ENCODE data around the gene PEBP1. TPM values are rescaled to one million over a fixed set of nuclear protein-coding genes. Genes with fewer than 3 reads are reported as not detected.

PEBP1 gene
- total RNA-seq, 1 experiment from 2014 or later = 320 TPM

GRCh38 chr12:118190266-118190665 is 54.3 kb downstream of the PEBP1 start:
- H2BK20ac ChIP-seq (ENCODE audit: low read depth, low read length, poor library complexity, severe bottlenecking) = no peak overlapping the region

More at GRCh38 chr12:118190266-118190665, 54.3 kb downstream of the PEBP1 start:
- Histone ChIP-seq H2BK5ac (ENCODE audit: insufficient read length, low read length) (no peak overlapping the region), H3K79me1 (ENCODE audit: insufficient read depth, low read depth, low read length, poor library complexity, severe bottlenecking) (no peaks in the 10 kb centered on the region), H3K4me2 (ENCODE audit: insufficient read depth, insufficient read length, low read length) (peak overlapping the region; percentile 44), H4K20me1 (ENCODE audit: control insufficient read depth, insufficient read depth, insufficient read length) (no peaks in the 10 kb centered on the region), H3K4ac (ENCODE audit: low read depth, low read length) (no peak overlapping the region), H3K27me3 (ENCODE audit: insufficient read depth, low read length) (no peaks in the 10 kb centered on the region), H4K8ac (replicated peaks; ENCODE audit: insufficient read length, low read depth, low read length) (no peak overlapping the region), H3K9me3 (ENCODE audit: control insufficient read depth, low read depth, low read length) (no peaks in the 10 kb centered on the region), H3K14ac (ENCODE audit: insufficient read depth, low read length) (no peak overlapping the region), H3K4me1 (ENCODE audit: insufficient read depth, low read length) (no peaks in the 10 kb centered on the region), H4K5ac (ENCODE audit: insufficient read length, low read depth, low read length) (no peak overlapping the region), H2BK15ac (ENCODE audit: low read depth, low read length) (no peak overlapping the region), H4K91ac (ENCODE audit: insufficient read length, low read depth, low read length) (no peak overlapping the region), H2BK12ac (ENCODE audit: insufficient read length, low read depth, low read length) (no peak overlapping the region), H3K23ac (ENCODE audit: insufficient read length, low read depth, low read length) (no peak overlapping the region), H3K79me2 (ENCODE audit: insufficient read depth, low read length) (no peaks in the 10 kb centered on the region), H3K27ac (ENCODE audit: insufficient read length, low read depth, low read length) (no peak overlapping the region), H3K56ac (ENCODE audit: insufficient read length, low read depth, low read length) (no peak overlapping the region), H2AK5ac (ENCODE audit: insufficient read length, low read length) (no peak overlapping the region), H3T11ph (ENCODE audit: low read length) (no peak overlapping the region), H2BK120ac (ENCODE audit: low read depth, low read length, poor library complexity, severe bottlenecking) (no peak overlapping the region), H3K9ac (ENCODE audit: extremely low read depth, insufficient read length, low read length) (no peak overlapping the region), H3K23me2 (ENCODE audit: insufficient read length, low read depth, low read length, poor library complexity, severe bottlenecking) (no peaks in the 10 kb centered on the region), H3K18ac (ENCODE audit: insufficient read length, low read depth, low read length) (no peak overlapping the region), H2AFZ (ENCODE audit: low read length) (no peak overlapping the region)
- H3K9me3 Mint-ChIP-seq = no peaks in the 10 kb centered on the region
- no peaks in the 10 kb centered on the region for H3K36me3 Mint-ChIP-seq (ENCODE audit: insufficient read depth in 1 of 3, low read depth in 3 of 3)
- H3K27me3 Mint-ChIP-seq (ENCODE audit: low read depth) = no peaks in the 10 kb centered on the region
- peaks cover 18 to 24% of the 10 kb centered on the region in 2 experiments for H3K4me1 Mint-ChIP-seq
- no CpG with 5 or more reads among the region's 11 CpGs for WGBS (ENCODE audit: extremely low coverage, insufficient read length, low lambda C conversion rate)
- DNase-seq = no peak
- TF ChIP-seq CTCF (conservative IDR thresholded peaks at IDR 0.05) = no peak
- H3K4me3 Mint-ChIP-seq = peak overlapping the region in 1 of 2 experiments; percentile 29; a peak in 2 of 5 replicates
- peak overlapping the region; percentile 15 to 95 (median 82); a peak in 4 of 7 replicates for H3K27ac Mint-ChIP-seq
